Choroid plexus epithelial cell (primary cell): ENCODE measurements around the gene VPS39.
A peak's percentile ranks its signal among the peaks of the same experiment; 100 is the strongest.

Source experiments
- DNase-seq: peaks from one replicate; pipeline ENCODE4 v3.0.0-alpha.2; 2010; ENCODE audit warnings: low read depth
- H3K4me3 ChIP-seq: 2 replicates; pipeline ENCODE4 v1.5.1; 2011; ENCODE audit warnings: low read depth, mild to moderate bottlenecking, control low read depth, low read length, moderate library complexity
- TF ChIP-seq, protein P1 (sequence below): conservative IDR thresholded peaks from 2 replicates; pipeline ENCODE4 v1.5.1; 2011; ENCODE audit warnings: low read depth, mild to moderate bottlenecking, control low read depth, inconsistent platforms, low read length, moderate library complexity

The VPS39 gene

DNA sequence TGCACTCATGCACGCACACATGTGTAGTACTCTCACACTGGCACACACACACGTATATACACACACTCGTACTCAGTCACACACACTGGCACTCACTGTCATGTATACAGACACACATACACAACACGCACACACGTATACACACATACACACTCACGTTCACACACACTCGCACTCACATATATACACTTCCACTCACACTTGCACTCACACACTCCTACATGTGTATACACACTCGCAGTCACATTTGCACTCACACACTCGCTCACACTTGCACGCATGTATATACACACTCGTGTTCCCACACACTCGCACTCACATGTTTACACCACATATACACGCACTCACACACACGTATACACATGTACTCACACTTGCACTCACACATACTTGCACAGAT is 53.1 kb downstream of the VPS39 start:
- H3K4me3 ChIP-seq = no peak overlapping the region
- TF ChIP-seq, protein P1, sequence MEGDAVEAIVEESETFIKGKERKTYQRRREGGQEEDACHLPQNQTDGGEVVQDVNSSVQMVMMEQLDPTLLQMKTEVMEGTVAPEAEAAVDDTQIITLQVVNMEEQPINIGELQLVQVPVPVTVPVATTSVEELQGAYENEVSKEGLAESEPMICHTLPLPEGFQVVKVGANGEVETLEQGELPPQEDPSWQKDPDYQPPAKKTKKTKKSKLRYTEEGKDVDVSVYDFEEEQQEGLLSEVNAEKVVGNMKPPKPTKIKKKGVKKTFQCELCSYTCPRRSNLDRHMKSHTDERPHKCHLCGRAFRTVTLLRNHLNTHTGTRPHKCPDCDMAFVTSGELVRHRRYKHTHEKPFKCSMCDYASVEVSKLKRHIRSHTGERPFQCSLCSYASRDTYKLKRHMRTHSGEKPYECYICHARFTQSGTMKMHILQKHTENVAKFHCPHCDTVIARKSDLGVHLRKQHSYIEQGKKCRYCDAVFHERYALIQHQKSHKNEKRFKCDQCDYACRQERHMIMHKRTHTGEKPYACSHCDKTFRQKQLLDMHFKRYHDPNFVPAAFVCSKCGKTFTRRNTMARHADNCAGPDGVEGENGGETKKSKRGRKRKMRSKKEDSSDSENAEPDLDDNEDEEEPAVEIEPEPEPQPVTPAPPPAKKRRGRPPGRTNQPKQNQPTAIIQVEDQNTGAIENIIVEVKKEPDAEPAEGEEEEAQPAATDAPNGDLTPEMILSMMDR = no peak
- no peak for DNase-seq

GRCh38 chr15:42154212-42154941 is 53.7 kb downstream of the VPS39 start:
- H3K4me3 ChIP-seq = no peak overlapping the region
- DNase-seq = no peak
- TF ChIP-seq, protein P1 = no peak

GRCh38 chr15:42153874-42154211 is 54.3 kb downstream of the VPS39 start:
- TF ChIP-seq, protein P1 = no peak
- DNase-seq = no peak
- H3K4me3 ChIP-seq = no peak overlapping the region

GRCh38 chr15:42152921-42153698 is 55.0 kb downstream of the VPS39 start:
- DNase-seq = no peak
- H3K4me3 ChIP-seq = no peak overlapping the region
- TF ChIP-seq, protein P1 = no peak

DNA sequence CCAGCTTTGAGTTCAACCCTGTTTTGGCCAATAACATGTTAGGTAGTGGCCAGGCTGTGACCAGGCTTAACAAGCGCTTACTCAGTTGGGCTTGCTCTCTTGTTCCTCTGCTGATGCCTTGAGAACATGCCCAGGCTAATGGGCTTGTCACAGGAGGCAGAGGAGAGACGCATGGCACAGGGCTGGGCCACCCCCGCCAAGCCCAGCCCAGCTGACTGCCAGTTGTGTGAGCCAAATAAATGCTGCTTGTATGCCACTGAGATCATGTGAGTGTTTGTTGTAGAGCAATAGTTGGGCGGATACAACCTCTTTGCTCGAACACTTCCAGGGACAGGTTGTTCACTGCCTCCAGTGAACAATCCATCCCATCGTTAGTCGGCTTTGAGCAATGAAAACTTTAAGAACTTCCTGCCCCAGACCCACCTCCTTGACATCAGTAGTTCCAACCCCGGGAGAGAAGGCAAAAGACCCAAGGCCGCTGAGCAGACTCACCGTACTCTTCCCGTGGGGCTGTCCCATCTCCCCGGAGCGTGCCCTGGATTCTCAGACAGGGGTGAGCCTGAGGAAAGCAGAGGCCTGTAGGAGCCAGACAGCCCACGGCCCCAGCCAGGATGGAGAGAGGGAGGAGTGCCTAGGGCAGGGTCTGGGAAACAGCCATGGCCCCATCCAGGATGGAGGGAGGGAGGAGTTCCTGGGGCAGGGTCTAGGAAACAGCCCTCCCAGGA is 55.7 kb downstream of the VPS39 start:
- H3K4me3 ChIP-seq = no peak overlapping the region
- TF ChIP-seq, protein P1 = no peak
- no peak for DNase-seq

DNA sequence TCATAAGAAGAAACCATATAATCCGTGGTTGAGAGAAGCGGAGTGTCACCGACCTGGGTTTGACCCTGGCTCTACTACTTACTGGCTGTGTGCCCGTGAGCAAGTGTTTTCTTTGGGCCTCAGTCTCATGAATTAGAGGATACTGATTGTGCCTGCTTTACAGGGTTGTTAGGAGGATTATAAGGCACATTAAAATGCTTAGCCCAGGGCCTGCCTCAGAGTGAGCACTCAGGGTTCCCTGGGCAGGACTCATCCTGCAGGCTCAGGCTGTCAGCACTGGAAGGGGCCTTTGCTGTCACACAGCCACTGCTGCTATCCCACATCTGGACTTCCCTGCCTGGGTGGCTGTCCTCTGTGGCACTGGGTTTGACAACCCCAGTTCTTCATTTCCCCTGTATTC is 56.4 kb downstream of the VPS39 start:
- no peak overlapping the region for H3K4me3 ChIP-seq
- TF ChIP-seq, protein P1 = no peak
- peak; percentile 39 for DNase-seq
